Suppressor macrophage treated with lipopolysaccharide for 1 hour (primary cell): ENCODE results near the gene KRT3.
A peak's percentile ranks its signal among the peaks of the same experiment; 100 is the strongest.
"Not testable (repeated sequence)": the region's sequence is repeated elsewhere in the genome, so short reads cannot be mapped to it uniquely, and the experiment has no call there.

Source experiments
- DNase-seq, 3 donors: peaks; one replicate each; pipeline ENCODE4 v3.0.0-alpha.2; 2020 to 2022

KRT3 gene

GRCh38 chr12:52781399-52782082 is 14.4 kb downstream of the KRT3 start:
- no peak for DNase-seq

- no peak for DNase-seq
Observed at GRCh38 chr12:52779914-52780313, 16.0 kb downstream of the KRT3 start.

GRCh38 chr12:52778833-52779232 is 17.1 kb downstream of the KRT3 start:
- no peak for DNase-seq

- DNase-seq: no peak
Observed at GRCh38 chr12:52777566-52777965, 18.4 kb downstream of the KRT3 start.

- no peak for DNase-seq
Observed at GRCh38 chr12:52776913-52777395, 19.0 kb downstream of the KRT3 start, which contains the start of gene KRT76. TSS of gene KRT76 (minus strand) at chr12:52777345. CDS start at chr12:52777291, 54 bp downstream.

GRCh38 chr12:52776435-52776834 is 19.5 kb downstream of the KRT3 start:
- no peak for DNase-seq

- no peak for DNase-seq
Observed at GRCh38 chr12:52774629-52775250, 21.2 kb downstream of the KRT3 start.

- peak; percentile 29 to 34 (median 31) for DNase-seq
Observed at GRCh38 chr12:52772772-52773171, 23.1 kb downstream of the KRT3 start.

- no peak for DNase-seq
Observed at GRCh38 chr12:52772188-52772587, 23.7 kb downstream of the KRT3 start.

GRCh38 chr12:52771505-52771904 is 24.4 kb downstream of the KRT3 start:
- DNase-seq: no peak

GRCh38 chr12:52771088-52771487 is 24.8 kb downstream of the KRT3 start:
- DNase-seq: no peak

GRCh38 chr12:52769946-52770345 is 26.0 kb downstream of the KRT3 start:
- no peak for DNase-seq

GRCh38 chr12:52769354-52769753 is 26.6 kb downstream of the KRT3 start:
- no peak for DNase-seq

GRCh38 chr12:52768479-52769200 is 27.3 kb downstream of the KRT3 start:
- DNase-seq: no peak

- DNase-seq: no peak
Observed at GRCh38 chr12:52767427-52767826, 28.5 kb downstream of the KRT3 start.

- DNase-seq: no peak
Observed at GRCh38 chr12:52767020-52767379, 28.9 kb downstream of the KRT3 start.

GRCh38 chr12:52766351-52767019 is 29.4 kb downstream of the KRT3 start:
- no peak for DNase-seq

GRCh38 chr12:52765702-52766101 is 30.2 kb downstream of the KRT3 start:
- no peak for DNase-seq

- DNase-seq: no peak
Observed at GRCh38 chr12:52763991-52764390, 31.9 kb downstream of the KRT3 start.

GRCh38 chr12:52763036-52763659 is 32.8 kb downstream of the KRT3 start:
- DNase-seq: no peak

GRCh38 chr12:52761802-52762201 is 34.1 kb downstream of the KRT3 start:
- no peak for DNase-seq

GRCh38 chr12:52761218-52761617 is 34.7 kb downstream of the KRT3 start:
- DNase-seq: not testable (repeated sequence)

GRCh38 chr12:52760623-52761022 is 35.3 kb downstream of the KRT3 start:
- DNase-seq: no peak
